ENCODE measurements around the gene IZUMO2. TPM values are rescaled to one million over a fixed set of nuclear protein-coding genes. Genes with fewer than 3 reads are reported as not detected.

IZUMO2 gene
- total and polyA plus RNA-seq, 12 donors = not detected

DNA sequence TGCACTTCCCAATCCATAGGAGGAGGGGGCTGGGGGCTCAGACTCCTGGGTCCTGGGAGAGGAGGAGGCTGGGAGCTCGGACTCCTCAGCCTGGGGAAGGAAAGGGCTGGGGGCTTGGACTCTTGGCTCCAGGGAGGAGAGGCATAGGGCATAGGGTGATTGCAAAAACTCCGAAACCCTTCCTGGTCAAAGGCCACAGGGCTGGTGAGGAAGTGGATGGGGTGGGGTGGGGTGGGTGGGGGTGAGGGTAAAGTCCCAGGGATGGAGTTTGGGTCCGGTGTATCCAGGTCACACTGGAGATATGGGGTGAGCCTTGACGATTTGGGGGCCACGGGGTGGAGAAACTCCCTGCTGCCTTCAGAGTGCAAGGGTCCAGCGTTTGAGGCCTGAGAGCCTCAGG lies 43.1 kb upstream of the IZUMO2 start:
- Histone ChIP-seq H3K4me1 (peaks cover 0 to 28% (median 11%) of the 10 kb centered on the region in 9 donors), H3K36me3 (peaks cover 0 to 8% (median 0%) of the 10 kb centered on the region in 9 donors), H3K9me3 (peaks cover 0 to 5% (median 0%) of the 10 kb centered on the region in 11 donors), H3K4me3 (no peak overlapping the region), H3K27me3 (peaks cover 6 to 49% (median 38%) of the 10 kb centered on the region in 7 donors), H3K27ac (no peak overlapping the region)
- 74 to 79% methylated on average over 6 of the region's 6 CpGs for WGBS, 2 donors
- DNase-seq = no peak
- TF ChIP-seq, protein P1, sequence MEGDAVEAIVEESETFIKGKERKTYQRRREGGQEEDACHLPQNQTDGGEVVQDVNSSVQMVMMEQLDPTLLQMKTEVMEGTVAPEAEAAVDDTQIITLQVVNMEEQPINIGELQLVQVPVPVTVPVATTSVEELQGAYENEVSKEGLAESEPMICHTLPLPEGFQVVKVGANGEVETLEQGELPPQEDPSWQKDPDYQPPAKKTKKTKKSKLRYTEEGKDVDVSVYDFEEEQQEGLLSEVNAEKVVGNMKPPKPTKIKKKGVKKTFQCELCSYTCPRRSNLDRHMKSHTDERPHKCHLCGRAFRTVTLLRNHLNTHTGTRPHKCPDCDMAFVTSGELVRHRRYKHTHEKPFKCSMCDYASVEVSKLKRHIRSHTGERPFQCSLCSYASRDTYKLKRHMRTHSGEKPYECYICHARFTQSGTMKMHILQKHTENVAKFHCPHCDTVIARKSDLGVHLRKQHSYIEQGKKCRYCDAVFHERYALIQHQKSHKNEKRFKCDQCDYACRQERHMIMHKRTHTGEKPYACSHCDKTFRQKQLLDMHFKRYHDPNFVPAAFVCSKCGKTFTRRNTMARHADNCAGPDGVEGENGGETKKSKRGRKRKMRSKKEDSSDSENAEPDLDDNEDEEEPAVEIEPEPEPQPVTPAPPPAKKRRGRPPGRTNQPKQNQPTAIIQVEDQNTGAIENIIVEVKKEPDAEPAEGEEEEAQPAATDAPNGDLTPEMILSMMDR (IDR thresholded peaks at IDR 0.05) = no peak
- ATAC-seq = no peak
- intact Hi-C loops (cut with DNase I) = no loop called here

DNA sequence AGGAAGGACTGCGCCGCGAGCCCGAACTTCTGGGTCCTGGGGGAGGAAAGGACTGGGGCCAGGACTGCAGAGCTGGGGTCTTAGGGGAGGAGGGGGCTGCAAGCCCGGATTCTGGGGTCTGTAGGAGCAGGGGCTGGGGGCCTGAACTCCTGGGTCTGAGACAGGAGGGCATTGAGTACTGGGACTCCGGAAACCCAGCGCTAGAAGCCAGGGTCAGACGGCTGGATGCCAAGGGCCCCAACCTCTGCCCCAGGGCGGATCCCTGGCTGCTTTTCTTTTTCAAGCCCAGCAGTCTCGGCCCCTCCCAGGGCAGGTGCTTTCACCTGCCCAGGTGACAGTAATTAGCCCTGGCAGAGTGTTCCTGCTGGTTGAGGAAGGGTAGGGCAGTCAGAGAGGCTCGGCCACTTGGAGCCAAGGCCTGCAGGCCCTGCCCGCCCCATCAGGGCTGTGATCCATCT lies 42.6 kb upstream of the IZUMO2 start:
- Histone ChIP-seq H3K9me3 (no peaks in the 10 kb centered on the region), H3K27me3 (peaks cover 6 to 54% (median 38%) of the 10 kb centered on the region in 7 donors), H3K36me3 (peaks cover 0 to 3% (median 0%) of the 10 kb centered on the region in 9 donors), H3K4me1 (peaks cover 0 to 28% (median 11%) of the 10 kb centered on the region in 9 donors), H3K4me3 (peak overlapping the region in 9 of 10 donors; percentile 1 to 54 (median 36)), H3K27ac (peak overlapping the region in 7 of 10 donors; percentile 3 to 88 (median 35))
- intact Hi-C loops (cut with DNase I) = no loop called here
- TF ChIP-seq, protein P1 (IDR thresholded peaks at IDR 0.05) = no peak
- 35 to 39% methylated on average over 12 of the region's 12 CpGs for WGBS, 2 donors
- ATAC-seq (no peak), DNase-seq (no peak)

DNA sequence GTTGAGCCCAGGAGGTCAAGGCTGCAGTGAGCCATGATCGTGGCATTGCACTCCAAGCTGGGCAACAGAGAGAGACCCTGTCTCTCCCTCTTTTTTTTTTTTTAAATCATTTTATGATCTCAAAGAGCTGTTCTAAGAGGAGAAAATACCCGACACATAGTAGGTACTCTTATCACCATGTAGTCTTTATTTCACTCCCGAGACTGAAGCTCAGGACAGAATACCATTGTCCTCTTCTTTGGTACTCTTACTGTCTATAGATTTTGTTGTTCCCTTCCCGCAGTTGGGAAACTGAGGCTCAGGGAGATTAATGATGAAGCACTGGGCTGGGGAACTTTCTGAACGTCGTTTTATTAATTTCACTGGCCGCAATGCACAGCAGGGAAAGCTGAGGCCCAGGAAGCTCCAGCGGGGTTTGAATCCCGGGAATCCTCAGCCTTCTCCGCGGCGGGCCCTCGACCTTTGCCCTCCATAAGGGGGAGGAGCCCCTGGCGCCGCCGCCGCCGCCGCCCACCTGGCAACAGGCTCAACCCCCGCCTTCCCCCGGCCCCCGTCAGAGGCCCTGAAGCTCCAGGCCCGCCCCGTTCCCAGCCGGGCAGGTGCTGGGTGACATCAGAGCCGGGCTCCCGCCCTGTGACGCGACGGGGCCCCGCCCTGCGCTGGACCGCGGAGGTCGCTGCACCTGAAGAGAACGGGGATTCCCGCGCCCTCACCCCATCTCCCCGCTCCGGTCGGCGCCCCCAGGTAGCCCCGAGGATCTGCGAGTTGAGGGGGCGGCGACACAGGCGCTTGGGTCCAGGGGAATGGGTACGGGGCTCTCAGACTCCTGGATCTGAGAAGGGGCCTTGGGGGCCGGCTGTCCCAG lies 42.0 kb upstream of the IZUMO2 start:
- TF ChIP-seq, protein P1 (IDR thresholded peaks at IDR 0.05) = no peak
- intact Hi-C loops (cut with DNase I) = no loop called here
- Histone ChIP-seq H3K4me1 (peaks cover 0 to 28% (median 11%) of the 10 kb centered on the region in 9 donors), H3K4me3 (peak overlapping the region in 9 of 10 donors; percentile 1 to 54 (median 36)), H3K27ac (peak overlapping the region in 7 of 10 donors; percentile 3 to 88 (median 35)), H3K27me3 (peaks cover 6 to 55% (median 38%) of the 10 kb centered on the region in 7 donors), H3K36me3 (no peaks in the 10 kb centered on the region), H3K9me3 (no peaks in the 10 kb centered on the region)
- ATAC-seq (peak in 7 of 8 donors; percentile 46 to 72 (median 63)), DNase-seq (peak; percentile 46 to 71)
- 11 to 13% methylated on average over 46 to 49 of the region's 49 CpGs for WGBS, 2 donors

DNA sequence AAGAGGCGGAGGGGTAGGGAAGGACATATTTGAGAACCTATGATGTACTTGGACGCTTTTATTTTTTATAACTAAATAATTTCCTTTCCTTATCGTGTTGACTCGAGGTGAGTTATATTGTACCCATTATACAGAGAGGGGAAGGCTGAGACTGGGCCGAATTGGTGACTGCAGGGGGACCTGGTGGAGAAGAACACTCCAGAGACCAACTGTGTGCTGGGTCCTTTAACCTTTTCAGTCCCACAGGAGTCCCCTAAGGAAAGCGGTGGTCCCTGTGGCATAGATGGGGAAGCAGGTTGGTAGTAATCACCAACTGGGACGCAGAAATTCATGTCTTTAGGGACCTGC lies 41.0 kb upstream of the IZUMO2 start:
- Histone ChIP-seq H3K4me1 (peaks cover 5 to 35% (median 17%) of the 10 kb centered on the region in 9 donors), H3K4me3 (peak overlapping the region in 9 of 10 donors; percentile 50 to 69 (median 64)), H3K36me3 (no peaks in the 10 kb centered on the region), H3K9me3 (no peaks in the 10 kb centered on the region), H3K27ac (peak overlapping the region; percentile 51 to 92 (median 82)), H3K27me3 (peaks cover 6 to 55% (median 38%) of the 10 kb centered on the region in 7 donors)
- no peak for DNase-seq
- ATAC-seq = no peak
- WGBS, 2 donors = 57 to 59% methylated on average over 7 of the region's 7 CpGs
- intact Hi-C loops (cut with DNase I) = no loop called here
- TF ChIP-seq, protein P1 (IDR thresholded peaks at IDR 0.05) = no peak

Data from heart right ventricle (tissue), 16 donors.